GM18867 (cell line): Measurements from ENCODE around the gene PLCG1.

Experiments
- ATAC-seq: cut with Tn5 transposase; IDR thresholded peaks from one replicate; pipeline ENCODE4 v1.9.1; 2021; ENCODE audit warnings: mild to moderate bottlenecking, moderate library complexity; ENCODE audit not compliant: unreplicated experiment

The PLCG1 gene

DNA sequence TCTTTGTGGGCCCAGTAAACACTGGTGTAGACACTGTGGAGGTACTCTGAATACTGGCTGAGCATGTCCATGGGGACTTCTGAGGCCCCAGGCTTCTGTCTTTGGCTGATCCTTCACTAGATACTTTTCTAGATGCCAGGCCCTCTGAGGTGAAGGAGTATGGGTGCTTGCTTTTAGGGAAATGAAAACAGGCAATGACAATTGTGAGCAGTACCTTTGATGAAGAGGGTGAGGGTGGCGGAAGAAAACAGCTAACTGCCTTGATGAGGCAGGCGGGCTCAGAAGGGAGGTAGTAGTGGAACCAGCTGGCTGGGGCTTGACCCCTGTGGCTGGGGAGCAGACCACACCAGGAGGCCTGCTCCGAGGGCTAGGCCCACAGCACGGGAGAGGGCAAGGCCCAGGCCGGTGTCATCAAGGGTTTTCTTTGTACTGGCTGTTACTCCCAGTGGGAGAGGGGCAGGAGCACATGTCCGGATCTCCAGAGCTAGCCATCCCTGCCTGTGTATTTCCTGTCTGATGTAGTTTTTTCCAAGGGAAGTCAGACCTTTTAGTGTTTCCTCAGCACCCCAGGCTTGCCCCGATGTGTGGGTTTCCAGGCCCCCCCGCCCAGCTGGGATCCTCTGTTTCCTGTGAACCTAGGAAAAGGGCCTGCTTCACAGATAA is 3.9 kb downstream of the PLCG1 start:
- ATAC-seq, result no peak

DNA sequence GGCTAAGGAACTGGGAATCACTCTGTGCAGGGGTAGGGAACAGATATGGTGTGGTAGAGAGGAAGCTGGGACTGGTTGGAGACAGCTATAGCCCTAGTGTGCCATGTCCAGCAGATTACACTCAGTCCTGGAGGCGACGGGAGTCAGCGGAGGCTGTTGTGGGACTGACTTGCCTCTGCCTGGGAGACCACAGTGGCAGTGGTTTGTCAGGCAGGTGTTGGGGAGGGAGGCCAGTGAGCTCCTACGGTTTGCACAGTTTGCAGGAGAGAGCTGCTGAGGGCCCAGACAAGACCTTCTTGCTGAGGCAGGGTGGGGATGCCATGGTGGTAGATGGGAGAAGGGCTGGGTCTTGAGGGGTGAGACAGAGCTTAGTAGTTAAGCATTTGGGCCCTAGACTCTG is 4.9 kb downstream of the PLCG1 start:
- no peak for ATAC-seq

DNA sequence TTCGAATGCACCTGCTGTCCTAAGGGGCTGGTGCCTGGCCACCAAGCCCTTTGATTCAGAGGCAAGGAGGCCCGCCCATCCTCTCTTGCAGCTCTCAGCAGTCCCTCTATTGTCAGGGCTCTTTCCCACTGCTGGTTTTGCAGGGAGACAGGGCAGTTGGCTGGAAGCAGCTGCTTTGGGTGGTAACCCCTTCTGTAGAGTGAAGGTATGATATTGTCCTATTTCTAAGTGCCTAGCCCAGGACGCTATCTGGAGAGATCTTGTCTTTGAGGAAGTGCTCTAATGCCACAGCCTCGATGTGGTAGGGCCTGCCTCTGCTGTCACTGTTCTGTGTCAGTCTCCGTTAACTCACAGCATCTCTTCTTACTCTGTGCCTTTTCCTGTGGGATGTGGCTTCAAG is 5.6 kb downstream of the PLCG1 start:
- no peak for ATAC-seq

DNA sequence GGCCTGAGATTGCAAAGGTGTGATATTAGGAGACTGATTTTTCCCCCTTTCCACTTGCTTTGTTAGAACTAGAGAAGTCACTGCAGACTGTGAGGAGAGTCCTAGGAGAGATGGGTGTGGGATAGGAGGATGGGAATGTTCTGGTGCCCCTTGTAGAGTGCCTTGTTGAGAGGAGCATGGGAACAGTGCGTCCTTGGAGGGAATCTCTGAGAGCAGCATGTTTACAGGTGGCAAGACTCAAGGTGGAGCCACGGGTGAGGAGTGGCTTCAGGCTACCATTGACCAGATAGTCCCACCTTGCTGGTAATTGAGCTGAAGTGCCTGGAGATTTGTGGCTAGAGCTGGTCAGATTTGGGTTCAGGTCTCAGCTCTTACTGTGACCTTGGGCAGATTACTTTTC is 6.0 kb downstream of the PLCG1 start:
- ATAC-seq, result no peak

DNA sequence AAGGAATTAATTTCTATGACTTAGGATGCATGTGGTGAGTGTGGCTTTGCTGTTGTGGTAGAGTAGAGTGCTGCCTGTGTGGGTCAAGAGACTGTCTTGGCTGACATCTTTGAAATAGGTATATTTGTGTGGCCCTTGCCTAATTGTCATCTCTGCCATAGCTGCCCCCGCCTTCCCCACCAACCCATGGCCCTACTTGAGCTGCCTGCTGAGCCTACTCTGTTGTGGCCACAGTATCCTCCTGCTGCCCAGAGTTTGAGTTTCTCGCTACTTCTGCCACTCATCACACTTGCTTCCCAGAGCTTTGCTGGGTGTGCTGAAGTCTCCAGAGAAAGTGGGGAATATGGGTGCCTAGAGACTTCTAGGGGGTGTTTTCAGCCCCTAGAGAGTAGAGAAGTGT is 8.0 kb downstream of the PLCG1 start:
- no peak for ATAC-seq

DNA sequence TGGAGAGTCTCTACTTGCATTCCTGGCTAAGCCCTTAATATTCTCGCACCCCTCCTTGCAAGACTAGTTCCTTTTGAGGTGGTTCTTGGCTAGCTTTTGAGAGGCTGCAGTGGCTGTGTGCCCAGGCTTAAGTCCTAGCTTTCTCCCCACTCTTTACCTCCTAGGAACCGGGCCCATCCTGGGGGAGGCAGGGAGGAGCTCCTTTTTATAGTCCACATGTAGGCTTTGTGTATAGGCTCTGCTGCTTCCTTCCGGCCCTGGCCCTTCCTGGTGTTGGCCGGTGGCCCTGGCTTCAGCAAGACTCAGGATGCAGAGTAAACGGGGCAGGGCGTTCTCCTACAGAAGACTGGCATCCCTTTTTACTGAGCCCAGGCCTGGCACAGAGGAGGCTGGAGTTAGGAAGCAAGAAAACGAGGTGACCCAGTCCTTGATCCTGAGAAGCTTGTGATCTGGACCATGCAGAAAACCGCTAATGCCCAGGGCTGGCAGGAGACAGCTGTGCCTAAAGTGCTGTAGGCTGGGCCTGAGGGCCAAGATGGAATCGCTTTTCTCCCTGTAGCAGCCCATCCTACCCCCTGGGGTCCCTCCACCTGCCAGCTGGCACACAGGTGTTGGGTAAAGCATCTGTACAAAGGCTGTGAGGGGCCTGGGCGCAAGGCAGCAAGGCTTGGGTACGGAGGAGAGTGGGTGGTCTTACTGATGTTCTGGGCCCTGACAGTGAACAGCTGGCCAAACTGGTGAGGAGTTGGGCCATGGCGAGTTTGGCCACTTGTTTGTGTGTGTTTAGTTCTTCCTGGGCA is 8.7 kb downstream of the PLCG1 start:
- ATAC-seq, result no peak

DNA sequence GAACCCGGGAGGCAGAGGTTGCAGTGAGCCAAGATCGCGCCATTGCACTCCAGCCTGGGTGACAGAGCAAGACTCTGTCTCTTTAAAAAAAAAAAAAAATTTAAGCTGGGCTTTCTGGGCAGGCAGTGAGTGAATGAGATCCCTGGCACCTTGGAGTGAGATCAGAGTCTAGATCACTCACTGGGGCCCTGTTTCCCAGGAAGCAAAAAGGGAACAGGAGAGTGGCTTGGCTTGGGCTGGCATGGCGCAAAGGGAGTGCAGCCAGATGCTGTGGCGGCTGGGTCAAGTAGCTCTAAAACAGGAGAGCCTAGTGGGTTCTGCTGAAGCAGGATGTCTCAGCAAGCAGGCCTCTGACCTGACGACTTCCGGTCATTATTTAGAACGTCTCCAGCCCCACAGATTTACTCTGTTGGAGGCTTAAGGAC is 10.4 kb downstream of the PLCG1 start:
- ATAC-seq, result no peak

DNA sequence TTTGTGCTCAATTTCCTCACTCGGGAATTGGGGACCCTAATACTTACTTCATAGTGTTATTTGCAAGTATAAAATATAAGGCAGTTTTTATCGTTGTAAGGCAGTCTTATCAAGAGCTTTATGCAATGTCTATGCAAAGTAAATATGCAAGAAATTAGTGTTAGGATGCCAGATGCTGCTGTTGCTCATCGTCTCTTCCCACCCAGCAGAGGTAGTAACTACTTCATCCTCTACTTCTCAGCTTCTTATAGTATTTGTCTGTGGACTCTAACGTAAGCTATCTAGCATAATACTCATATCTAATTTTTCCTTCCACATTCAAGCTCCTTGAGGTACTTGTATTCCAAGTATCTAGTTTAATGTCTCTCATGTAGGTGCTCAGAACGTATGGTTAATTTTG is 11.6 kb downstream of the PLCG1 start:
- no peak for ATAC-seq

DNA sequence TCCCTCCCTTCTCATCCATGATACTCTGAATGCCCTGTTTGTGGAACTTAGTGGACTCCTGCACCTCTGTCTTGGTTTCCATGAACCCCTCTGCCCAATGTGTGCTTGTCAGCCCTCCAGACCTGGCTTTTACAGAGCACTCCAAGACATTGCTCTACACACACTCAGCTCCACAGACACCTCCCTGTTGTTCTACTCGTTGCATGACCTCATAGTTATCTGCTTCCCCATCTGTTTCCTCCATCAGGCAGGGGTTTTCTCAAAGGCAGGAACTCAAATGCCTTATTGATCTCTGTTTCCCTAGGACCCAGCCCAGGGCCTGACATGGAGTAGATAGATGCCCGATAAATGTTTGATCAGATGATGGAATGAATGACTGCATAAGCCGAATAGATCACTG is 13.3 kb downstream of the PLCG1 start:
- no peak for ATAC-seq

DNA sequence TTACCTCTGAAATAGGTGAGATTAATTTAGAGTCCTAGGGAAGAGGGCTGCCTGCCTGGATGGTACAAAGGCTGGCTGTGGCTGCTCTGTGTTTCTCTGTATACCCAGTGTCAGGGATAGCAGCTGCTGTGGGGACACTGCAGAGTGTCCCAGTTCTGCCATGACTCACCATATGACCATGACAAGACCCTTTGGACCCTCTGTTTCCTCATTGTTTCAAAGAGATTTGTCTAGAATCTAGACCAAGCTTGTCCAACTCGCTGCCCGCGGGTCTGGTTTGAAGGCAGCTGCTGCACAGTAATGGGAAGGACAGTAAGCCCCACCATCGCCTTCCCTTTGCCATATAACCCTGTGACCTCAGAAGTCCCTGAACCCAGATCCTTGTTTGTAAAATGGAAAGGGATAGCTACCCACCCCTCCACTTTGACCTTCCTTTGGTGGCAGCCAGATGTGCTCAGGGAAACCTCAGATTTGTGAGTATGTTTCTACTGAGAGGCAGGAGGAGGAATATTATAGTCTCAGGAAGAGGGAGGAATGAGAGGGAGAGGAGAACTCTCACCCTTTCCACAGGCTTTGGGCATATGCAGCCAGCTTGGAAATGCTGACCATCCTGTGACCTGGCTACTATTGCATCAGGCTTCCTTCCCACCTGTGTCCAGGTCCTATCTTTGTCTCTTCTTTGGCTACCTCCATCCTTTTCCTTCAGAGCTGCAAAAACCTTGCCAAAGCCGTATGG is 14.0 kb downstream of the PLCG1 start:
- no peak for ATAC-seq

DNA sequence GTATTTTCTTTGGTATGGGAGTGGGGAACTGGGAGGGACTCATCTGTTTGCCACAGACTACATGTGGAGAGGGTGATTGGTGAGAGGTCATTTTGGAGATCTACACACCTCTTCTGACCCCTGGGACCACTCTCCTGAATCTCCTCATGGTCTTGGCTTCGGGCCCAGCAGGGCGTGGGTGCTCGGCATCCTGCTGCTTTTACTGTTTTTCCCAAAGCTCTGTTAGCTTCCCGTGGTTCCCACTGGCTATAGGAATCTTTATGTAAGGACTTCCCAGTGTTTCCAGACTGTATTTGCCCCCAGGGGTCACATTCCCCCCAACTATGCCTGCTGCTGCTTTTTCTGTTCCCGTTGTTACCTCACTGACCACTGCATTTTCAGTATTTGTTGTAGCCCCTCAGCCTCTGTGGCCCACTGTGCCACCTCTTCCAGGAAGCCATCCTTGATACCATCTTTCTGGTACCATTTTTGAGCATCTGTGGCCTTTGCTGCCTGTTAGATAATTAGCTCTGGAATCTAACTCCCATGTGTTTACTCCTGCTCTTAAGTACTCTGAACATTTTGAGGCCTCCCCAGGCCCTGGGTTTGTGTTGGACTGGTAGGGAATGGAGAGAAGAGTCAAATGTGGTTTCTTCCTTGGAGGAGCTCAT is 14.9 kb downstream of the PLCG1 start:
- no peak for ATAC-seq

DNA sequence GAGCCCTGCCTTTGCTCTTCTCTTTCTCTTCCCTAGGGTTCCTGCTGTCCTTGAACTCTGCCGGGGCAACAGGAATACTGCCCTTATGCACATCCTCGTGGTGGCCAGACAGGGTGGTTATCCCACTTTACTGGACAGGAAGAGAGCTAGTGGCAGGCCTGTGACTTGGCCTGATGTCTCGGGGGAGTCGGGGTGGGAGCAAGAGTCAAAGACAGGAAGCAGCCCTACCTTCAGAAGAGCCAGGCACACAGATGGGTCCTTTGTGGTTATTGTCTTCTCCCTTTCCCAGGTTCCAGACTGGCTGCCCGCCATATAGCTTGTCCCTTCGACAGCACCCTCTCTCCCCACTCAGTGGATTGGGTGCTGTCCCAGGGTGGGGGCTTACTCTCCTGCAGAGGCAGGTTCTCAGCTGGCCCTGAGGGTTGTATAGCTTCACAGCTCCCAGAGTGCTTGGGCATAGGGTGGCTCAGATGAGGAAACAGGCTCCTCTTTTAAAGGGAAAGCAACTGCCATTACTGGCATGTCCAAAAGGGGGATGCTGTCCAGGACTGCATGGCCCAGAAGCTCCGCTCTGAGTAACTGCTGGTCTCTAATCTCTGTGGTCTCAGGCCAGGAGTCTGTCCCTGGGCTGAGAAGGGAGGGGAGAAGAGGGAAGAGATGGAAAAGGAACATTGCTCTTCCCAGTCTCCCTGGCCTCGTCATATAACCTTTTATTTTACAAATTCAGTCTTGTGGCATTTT is 17.3 kb downstream of the PLCG1 start:
- ATAC-seq, result no peak

DNA sequence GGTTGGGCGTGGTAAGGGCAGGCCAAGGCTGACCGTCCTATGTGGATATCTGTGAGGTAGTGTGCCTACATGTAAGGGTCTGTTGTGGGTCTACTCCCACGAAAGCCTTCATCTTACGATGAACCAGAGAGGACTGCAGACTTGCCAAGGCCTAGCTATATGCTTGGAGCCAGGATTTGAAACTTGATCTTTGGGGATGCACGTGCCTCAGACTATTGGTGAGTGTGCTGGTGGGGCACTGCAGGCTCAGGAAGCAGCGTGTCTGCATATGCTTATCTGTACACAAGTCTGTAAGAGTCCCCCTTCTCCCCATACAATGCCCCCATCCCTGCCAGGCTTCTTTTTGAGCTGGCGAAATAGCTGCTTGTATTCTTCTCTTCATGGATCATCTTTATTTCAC is 17.9 kb downstream of the PLCG1 start:
- ATAC-seq, result no peak

DNA sequence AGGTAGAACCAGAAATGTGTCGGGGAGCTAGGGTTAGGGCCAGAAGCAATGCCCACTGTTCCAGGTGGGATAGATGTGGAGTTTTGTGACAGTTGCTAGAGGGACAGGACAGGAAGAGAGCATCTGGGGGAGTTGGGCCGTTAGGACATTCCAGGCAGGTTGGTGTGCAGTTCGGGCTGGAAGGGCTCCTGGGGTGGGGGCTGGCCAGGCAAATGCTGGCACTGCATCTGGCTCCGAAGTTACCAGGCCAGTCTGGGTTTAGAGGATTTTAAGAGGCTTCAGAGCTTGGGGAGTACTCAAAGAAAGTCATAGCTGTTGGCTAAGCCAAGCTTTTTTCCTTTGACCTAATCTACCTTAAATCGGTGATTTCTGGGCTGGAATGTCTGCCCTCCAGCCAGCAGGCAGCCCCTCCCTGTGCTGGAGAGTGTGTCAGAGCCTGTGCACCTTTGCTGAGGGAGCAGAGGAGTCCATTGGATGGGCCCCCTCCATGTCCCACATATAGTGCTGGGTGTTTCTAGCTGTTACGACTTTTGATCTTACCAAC is 20.8 kb downstream of the PLCG1 start:
- ATAC-seq, result no peak

DNA sequence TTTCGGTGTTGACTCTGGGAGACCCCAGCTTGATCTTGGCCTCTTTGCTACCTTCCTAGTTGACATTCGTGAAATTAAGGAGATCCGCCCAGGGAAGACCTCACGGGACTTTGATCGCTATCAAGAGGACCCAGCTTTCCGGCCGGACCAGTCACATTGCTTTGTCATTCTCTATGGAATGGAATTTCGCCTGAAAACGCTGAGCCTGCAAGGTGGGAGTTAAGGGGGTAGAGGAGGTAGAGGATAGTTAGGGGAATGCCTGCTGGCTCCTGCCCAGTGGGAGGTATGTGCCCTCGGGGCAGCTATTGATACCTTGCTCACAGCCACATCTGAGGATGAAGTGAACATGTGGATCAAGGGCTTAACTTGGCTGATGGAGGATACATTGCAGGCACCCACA is 22.2 kb downstream of the PLCG1 start:
- ATAC-seq, result no peak

DNA sequence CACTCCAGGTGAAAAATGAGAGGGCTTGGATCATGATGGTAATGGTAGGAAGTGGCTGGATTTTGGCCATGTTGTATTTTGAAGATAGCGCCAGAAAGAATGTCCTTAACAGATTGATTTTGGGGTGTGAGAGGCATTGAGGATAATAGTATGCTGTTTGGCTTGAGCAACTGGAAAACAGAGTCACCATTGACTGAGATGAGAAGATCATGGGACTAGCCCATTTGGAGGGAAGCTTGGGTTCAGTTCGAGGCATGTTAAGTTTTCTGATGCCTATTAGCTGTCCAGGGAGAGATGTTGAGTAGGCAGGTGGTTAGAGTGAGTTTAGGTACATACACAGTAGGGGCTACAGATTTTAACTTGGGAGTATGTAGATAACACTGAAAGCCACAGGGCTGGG is 23.3 kb downstream of the PLCG1 start:
- ATAC-seq, result no peak

DNA sequence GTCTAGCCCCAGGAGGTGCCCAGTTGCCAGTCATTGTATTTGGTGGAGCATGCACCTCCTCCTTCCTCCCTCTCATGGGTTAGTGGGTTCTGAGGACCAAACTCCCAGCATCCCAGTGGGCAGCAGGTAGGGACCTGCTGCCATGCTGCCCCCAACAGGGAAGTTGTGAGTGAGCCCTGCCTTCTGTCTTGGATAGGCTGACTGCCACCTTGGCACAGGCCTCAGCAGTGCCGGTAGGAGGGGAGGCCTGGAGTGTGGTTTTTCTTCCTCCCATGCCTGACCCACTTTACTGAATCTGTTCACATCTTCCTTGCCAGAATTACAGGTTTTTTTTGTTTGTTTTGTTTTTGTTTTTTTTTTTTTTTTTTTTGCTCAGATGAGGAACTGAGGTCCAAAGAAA is 24.5 kb downstream of the PLCG1 start:
- ATAC-seq, result no peak

DNA sequence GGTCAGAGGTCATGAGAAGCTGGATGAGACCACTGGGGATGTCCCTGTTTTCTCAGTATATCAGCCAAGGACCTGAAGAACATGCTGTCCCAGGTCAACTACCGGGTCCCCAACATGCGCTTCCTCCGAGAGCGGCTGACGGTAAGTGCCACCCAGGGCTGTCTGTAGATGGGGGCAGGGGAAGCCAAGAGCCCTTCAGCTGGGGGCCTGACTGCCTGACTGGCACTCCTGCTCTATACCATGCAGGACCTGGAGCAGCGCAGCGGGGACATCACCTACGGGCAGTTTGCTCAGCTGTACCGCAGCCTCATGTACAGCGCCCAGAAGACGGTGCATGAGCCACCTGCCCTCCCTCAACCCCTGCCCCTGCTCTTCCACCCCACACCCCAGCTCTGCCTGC is 25.1 kb downstream of the PLCG1 start:
- no peak for ATAC-seq

DNA sequence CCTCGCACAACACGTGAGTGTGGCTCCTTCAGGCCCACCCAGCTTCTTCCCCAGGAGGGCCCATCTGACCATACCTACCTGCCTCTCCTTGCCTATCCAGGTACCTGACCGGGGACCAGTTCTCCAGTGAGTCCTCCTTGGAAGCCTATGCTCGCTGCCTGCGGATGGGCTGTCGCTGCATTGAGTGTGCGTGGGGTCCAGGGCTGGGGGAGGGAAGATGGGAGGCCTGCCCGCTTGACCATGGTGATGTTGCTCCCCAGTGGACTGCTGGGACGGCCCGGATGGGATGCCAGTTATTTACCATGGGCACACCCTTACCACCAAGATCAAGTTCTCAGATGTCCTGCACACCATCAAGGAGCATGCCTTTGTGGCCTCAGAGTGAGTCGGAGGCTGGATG is 26.5 kb downstream of the PLCG1 start:
- no peak for ATAC-seq
